ENCODE results near the gene FAM118B. TPM values are rescaled to one million over a fixed set of nuclear protein-coding genes. Genes with fewer than 3 reads are reported as not detected.

FAM118B gene
- total and polyA plus RNA-seq, 2 of the 4 experiments (the other 2 are of a cell fraction), result 20.0 to 27.2 TPM

DNA sequence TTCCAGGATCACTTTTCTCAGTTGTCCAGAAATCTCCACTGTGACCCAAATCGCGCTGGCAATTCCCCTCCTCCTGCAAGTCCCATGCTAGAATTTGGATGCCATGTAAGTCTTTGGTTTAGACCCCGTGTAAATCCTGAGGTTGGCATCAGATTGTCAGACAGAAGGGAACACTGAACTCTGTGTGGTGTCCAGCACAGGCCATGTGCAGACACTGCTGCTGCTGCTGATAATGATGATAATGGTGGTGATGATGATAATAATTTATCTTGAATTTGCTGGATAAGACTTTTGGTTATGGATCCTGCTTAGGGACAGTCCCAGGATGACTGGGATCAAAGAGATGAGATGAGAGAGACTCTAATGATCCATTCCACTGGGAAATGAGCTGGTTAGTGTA is 45.2 kb upstream of the FAM118B start:
- Histone ChIP-seq H2BK20ac (ENCODE audit: low read depth, low read length) (no peak overlapping the region), H4K20me1 (ENCODE audit: insufficient read depth, low read length) (no peaks in the 10 kb centered on the region), H3K9ac (ENCODE audit: low read depth, low read length) (no peak overlapping the region), H3K79me1 (ENCODE audit: low read depth in 1 of 2, low read length in 2 of 2) (no peaks in the 10 kb centered on the region), H2BK5ac (ENCODE audit: low read depth, low read length, poor library complexity, severe bottlenecking) (no peak overlapping the region), H3K23ac (ENCODE audit: low read depth, low read length) (no peak overlapping the region), H4K5ac (ENCODE audit: low read depth, low read length) (no peak overlapping the region), H3K56ac (ENCODE audit: extremely low read depth, insufficient read depth, low read length) (no peak overlapping the region), H2AK9ac (replicated peaks; ENCODE audit: low read depth, low read length, poor library complexity) (no peak overlapping the region), H3K4ac (ENCODE audit: low read depth, low read length) (no peak overlapping the region), H2BK120ac (ENCODE audit: low read depth, low read length) (no peak overlapping the region), H2BK15ac (ENCODE audit: low read depth, low read length) (no peak overlapping the region), H3K27ac (ENCODE audit: insufficient read depth, low read length) (no peak overlapping the region), H3K9me1 (ENCODE audit: insufficient read depth, low read length) (no peaks in the 10 kb centered on the region; the same call in 1 of the 2 replicates), H3K9me3 (ENCODE audit: control insufficient read depth, insufficient read depth, low read length) (no peaks in the 10 kb centered on the region), H3K14ac (replicated peaks; ENCODE audit: low read depth, low read length) (no peak overlapping the region), H4K8ac (ENCODE audit: low read depth in 2 of 2, low read length in 2 of 2) (no peak overlapping the region), H2AFZ (replicated peaks; ENCODE audit: low read length, poor library complexity) (no peak overlapping the region), H2AK5ac (ENCODE audit: low read depth, low read length) (no peak overlapping the region), H3K18ac (ENCODE audit: low read depth, low read length) (no peak overlapping the region), H4K91ac (ENCODE audit: insufficient read depth, low read depth, low read length) (no peak overlapping the region), H3K4me3 (ENCODE audit: insufficient read depth, low read depth, low read length) (no peak overlapping the region), H3K27me3 (ENCODE audit: control insufficient read depth, insufficient read depth, low read length) (peaks cover 26% of the 10 kb centered on the region), H3K4me1 (ENCODE audit: control insufficient read depth, insufficient read depth, low read length) (peaks cover 10% of the 10 kb centered on the region), H3K4me2 (ENCODE audit: low read depth, low read length) (no peak overlapping the region), H3K36me3 (ENCODE audit: control insufficient read depth, insufficient read depth, low read length) (no peaks in the 10 kb centered on the region)
- intact Hi-C loops (cut with micrococcal nuclease) (no loop called here), dilution Hi-C loops (cut with HindIII; ENCODE audit: low sequenced_read_pairs, unreplicated experiment) (no loop called here), in situ Hi-C loops (cut with MboI; ENCODE audit: low sequenced_read_pairs) (no loop called here)
- 100% methylated on average over 1 of the region's 3 CpGs; no CpG with 5 or more reads in 1 of the 2 experiments for WGBS, 2 experiments (ENCODE audit: extremely low coverage in 2 of 2, insufficient read length in 1 of 2)
- ChIA-PET CTCF (no interaction called here), POLR2A (ENCODE audit: unreplicated experiment) (no interaction called here)
- DNase-seq (no peak), ATAC-seq (ENCODE audit: low read depth) (no peak)
- BruUV-seq (replicated peaks), result no TSS peak
- TF ChIP-seq, protein P1, sequence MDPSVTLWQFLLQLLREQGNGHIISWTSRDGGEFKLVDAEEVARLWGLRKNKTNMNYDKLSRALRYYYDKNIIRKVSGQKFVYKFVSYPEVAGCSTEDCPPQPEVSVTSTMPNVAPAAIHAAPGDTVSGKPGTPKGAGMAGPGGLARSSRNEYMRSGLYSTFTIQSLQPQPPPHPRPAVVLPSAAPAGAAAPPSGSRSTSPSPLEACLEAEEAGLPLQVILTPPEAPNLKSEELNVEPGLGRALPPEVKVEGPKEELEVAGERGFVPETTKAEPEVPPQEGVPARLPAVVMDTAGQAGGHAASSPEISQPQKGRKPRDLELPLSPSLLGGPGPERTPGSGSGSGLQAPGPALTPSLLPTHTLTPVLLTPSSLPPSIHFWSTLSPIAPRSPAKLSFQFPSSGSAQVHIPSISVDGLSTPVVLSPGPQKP (IDR thresholded peaks at IDR 0.05; ENCODE audit: borderline replicate concordance, low read depth, low read length), result no peak
- TF ChIP-seq CHD1 (IDR thresholded peaks at IDR 0.05; ENCODE audit: low read depth, low read length) (no peak), RAD21 (IDR thresholded peaks at IDR 0.05; ENCODE audit: low read length) (no peak), CEBPB (IDR thresholded peaks at IDR 0.05; ENCODE audit: low read depth, low read length) (no peak), MXI1 (IDR thresholded peaks at IDR 0.05; ENCODE audit: borderline replicate concordance, low read depth, low read length) (no peak), POLR2A (IDR thresholded peaks at IDR 0.05; ENCODE audit: low read depth, low read length) (no peak), FOS (IDR thresholded peaks at IDR 0.05; ENCODE audit: low read depth, low read length) (no peak), MAZ (IDR thresholded peaks at IDR 0.05; ENCODE audit: borderline replicate concordance, low read depth, low read length) (no peak), RCOR1 (IDR thresholded peaks at IDR 0.05; ENCODE audit: insufficient replicate concordance, low read length) (no peak), SMC3 (IDR thresholded peaks at IDR 0.05; ENCODE audit: low read depth, low read length) (no peak), RFX5 (IDR thresholded peaks at IDR 0.05; ENCODE audit: low read depth, low read length) (no peak), MAFK (IDR thresholded peaks at IDR 0.05; ENCODE audit: low read depth, low read length) (no peak), BHLHE40 (IDR thresholded peaks at IDR 0.05; ENCODE audit: low read depth, low read length) (no peak), NFE2L2 (IDR thresholded peaks at IDR 0.05; ENCODE audit: low read depth, low read length) (no peak)
- TF ChIP-seq, protein P2, sequence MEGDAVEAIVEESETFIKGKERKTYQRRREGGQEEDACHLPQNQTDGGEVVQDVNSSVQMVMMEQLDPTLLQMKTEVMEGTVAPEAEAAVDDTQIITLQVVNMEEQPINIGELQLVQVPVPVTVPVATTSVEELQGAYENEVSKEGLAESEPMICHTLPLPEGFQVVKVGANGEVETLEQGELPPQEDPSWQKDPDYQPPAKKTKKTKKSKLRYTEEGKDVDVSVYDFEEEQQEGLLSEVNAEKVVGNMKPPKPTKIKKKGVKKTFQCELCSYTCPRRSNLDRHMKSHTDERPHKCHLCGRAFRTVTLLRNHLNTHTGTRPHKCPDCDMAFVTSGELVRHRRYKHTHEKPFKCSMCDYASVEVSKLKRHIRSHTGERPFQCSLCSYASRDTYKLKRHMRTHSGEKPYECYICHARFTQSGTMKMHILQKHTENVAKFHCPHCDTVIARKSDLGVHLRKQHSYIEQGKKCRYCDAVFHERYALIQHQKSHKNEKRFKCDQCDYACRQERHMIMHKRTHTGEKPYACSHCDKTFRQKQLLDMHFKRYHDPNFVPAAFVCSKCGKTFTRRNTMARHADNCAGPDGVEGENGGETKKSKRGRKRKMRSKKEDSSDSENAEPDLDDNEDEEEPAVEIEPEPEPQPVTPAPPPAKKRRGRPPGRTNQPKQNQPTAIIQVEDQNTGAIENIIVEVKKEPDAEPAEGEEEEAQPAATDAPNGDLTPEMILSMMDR (conservative IDR thresholded peaks at IDR 0.05; ENCODE audit: low read depth, low read length), result no peak
- TF ChIP-seq, protein P3, sequence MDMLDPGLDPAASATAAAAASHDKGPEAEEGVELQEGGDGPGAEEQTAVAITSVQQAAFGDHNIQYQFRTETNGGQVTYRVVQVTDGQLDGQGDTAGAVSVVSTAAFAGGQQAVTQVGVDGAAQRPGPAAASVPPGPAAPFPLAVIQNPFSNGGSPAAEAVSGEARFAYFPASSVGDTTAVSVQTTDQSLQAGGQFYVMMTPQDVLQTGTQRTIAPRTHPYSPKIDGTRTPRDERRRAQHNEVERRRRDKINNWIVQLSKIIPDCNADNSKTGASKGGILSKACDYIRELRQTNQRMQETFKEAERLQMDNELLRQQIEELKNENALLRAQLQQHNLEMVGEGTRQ (IDR thresholded peaks at IDR 0.05; ENCODE audit: low read depth, low read length), result no peak
